Spleen (tissue), 7 donors: Measurements from ENCODE around the gene GCDH.
"Not testable (repeated sequence)": the region's sequence is repeated elsewhere in the genome, so short reads cannot be mapped to it uniquely, and the experiment has no call there.

Source experiments
- CTCF ChIP-seq, 11 experiments: fragments of 200-600 bp in 7 of 11; fragments of 450-650 bp in 4 of 11; sonication (generic) in 4 of 11; IDR thresholded peaks in 8 of 11; conservative IDR thresholded peaks in 3 of 11; 1 replicate in 7 of 11; 2 replicates in 4 of 11; pipeline versions ENCODE4 v1.4.0 to v1.8.0; 2016 to 2021; ENCODE audit warnings: antibody characterized with exemption in 11 of 11, inconsistent platforms in 4 of 11, mild to moderate bottlenecking in 1 of 11
- POLR2A ChIP-seq, 3 donors: fragments of 450-650 bp; IDR thresholded peaks; one replicate each; pipeline ENCODE4 v1.5.1; 2017; ENCODE audit warnings: antibody characterized with exemption in 3 of 3, mild to moderate bottlenecking in 1 of 3
- donor health status: DM: no; HTN: no; CAD: no; lungs with moderate emphysema.
- donor health status: DM: no; HTN: no; CAD: no.
- donor health status: DM: no; HTN: no; CAD: no.

- TF ChIP-seq CTCF (IDR thresholded peaks at IDR 0.05 in 8 of 11, conservative IDR thresholded peaks at IDR 0.05 in 3 of 11) = peak in 2 of 11 experiments; percentile 2 to 14
- TF ChIP-seq POLR2A (IDR thresholded peaks at IDR 0.05) = not testable (repeated sequence)
These were observed 617 bp upstream of the GCDH start for GRCh38 chr19:12890299-12890786.
